Keratinocyte (primary cell): ENCODE data around the gene NAA80. TPM values are rescaled to one million over a fixed set of nuclear protein-coding genes. Genes with fewer than 3 reads are reported as not detected.
A peak's percentile ranks its signal among the peaks of the same experiment; 100 is the strongest.

ENCODE experiments used
- DNase-seq: peaks from one replicate; pipeline ENCODE4 v3.0.0-alpha.2; 2011; ENCODE audit warnings: low read depth, missing footprints, low spot score
- FAIRE-seq: peaks from 2 replicates; lab custom pipeline; 2011; peaks lifted over from hg19 to GRCh38; lab: Jason Lieb, UNC
- H2AFZ ChIP-seq: 2 replicates; pipeline ENCODE4 v1.6.0; 2012; ENCODE audit warnings: low read length, control low read depth, inconsistent platforms; ENCODE audit not compliant: control insufficient read depth
- H3K27ac ChIP-seq: 2 replicates; pipeline ENCODE4 v1.5.1; 2011; ENCODE audit warnings: low read length; ENCODE audit not compliant: control insufficient read depth, insufficient read depth
- H3K27me3 ChIP-seq: 3 replicates; pipeline ENCODE4 v1.6.0; 2011; ENCODE audit warnings: low read length; ENCODE audit not compliant: control insufficient read depth, insufficient read depth; ENCODE audit errors: extremely low read depth
- H3K36me3 ChIP-seq, 2 experiments: 2 replicates in 1 of 2; 3 replicates in 1 of 2; pipeline ENCODE4 v1.5.1; 2011; ENCODE audit warnings: low read length in 2 of 2, mild to moderate bottlenecking in 1 of 2; ENCODE audit not compliant: control insufficient read depth in 2 of 2, insufficient read depth in 2 of 2; ENCODE audit errors: extremely low read depth in 1 of 2
- H3K4me1 ChIP-seq: 3 replicates; pipeline ENCODE4 v1.5.1; 2011; ENCODE audit warnings: low read length; ENCODE audit not compliant: control insufficient read depth, insufficient read depth; ENCODE audit errors: extremely low read depth
- H3K4me2 ChIP-seq: 3 replicates; pipeline ENCODE4 v1.6.0; 2011; ENCODE audit warnings: low read depth, low read length; ENCODE audit not compliant: control insufficient read depth, insufficient read depth; ENCODE audit errors: extremely low read depth
- H3K4me3 ChIP-seq, 3 experiments: fragments of 200-600 bp in 1 of 3; sonication (generic) in 1 of 3; 2 replicates in 2 of 3; 3 replicates in 1 of 3; pipeline ENCODE4 v1.5.1; 2011 to 2016; ENCODE audit warnings: low read length in 3 of 3, mild to moderate bottlenecking in 3 of 3, control low read depth in 2 of 3, inconsistent platforms in 1 of 3, low read depth in 1 of 3, mixed read lengths in 1 of 3, mixed run types in 1 of 3, moderate library complexity in 1 of 3; ENCODE audit not compliant: control insufficient read depth in 2 of 3, insufficient read depth in 2 of 3; ENCODE audit errors: extremely low read depth in 1 of 3
- H3K79me2 ChIP-seq: 2 replicates; pipeline ENCODE4 v1.6.0; 2012; ENCODE audit warnings: low read length; ENCODE audit not compliant: control insufficient read depth, insufficient read depth
- H3K9ac ChIP-seq: 3 replicates; pipeline ENCODE4 v1.6.0; 2011; ENCODE audit warnings: low read length; ENCODE audit not compliant: control insufficient read depth, insufficient read depth; ENCODE audit errors: extremely low read depth
- H3K9me1 ChIP-seq: 3 replicates; pipeline ENCODE4 v1.6.0; 2011; ENCODE audit warnings: low read length; ENCODE audit not compliant: control insufficient read depth, insufficient read depth; ENCODE audit errors: extremely low read depth
- H3K9me3 ChIP-seq: 2 replicates; pipeline ENCODE4 v1.5.1; 2012; ENCODE audit warnings: low read depth, low read length; ENCODE audit not compliant: control insufficient read depth
- H4K20me1 ChIP-seq: 3 replicates; pipeline ENCODE4 v1.6.0; 2011; ENCODE audit warnings: low read length; ENCODE audit not compliant: control insufficient read depth, insufficient read depth; ENCODE audit errors: extremely low read depth
- CTCF ChIP-seq, 3 experiments: IDR thresholded peaks in 1 of 3; conservative IDR thresholded peaks in 1 of 3; optimal IDR thresholded peaks in 1 of 3; 2 replicates in 2 of 3; 3 replicates in 1 of 3; pipeline versions ENCODE3 to v1.5.1; 2011; ENCODE audit warnings: low read length in 3 of 3, mild to moderate bottlenecking in 3 of 3, moderate library complexity in 2 of 3, control low read depth in 1 of 3, inconsistent platforms in 1 of 3; ENCODE audit not compliant: insufficient read depth in 2 of 3; ENCODE audit errors: extremely low read depth in 1 of 3
- EZH2 ChIP-seq: IDR thresholded peaks from one replicate; pipeline ENCODE4 v1.6.1; 2012; ENCODE audit warnings: inconsistent platforms, mild to moderate bottlenecking, low read length, moderate library complexity
- dilution Hi-C: fragments of 300-500 bp; cut with MboI; formaldehyde crosslinking; loops from one replicate; pipeline ENCODE4 v1.7.0; 2020; ENCODE audit warnings: low sequenced_read_pairs; ENCODE audit not compliant: extremely low pct_ligation_motif_present
- polyA plus RNA-seq, 5 experiments: library from polyadenylated mRNA; depleted of rRNA in 3 of 5; stranded (reverse) in 3 of 5; stranded (forward) in 1 of 5; unstranded in 1 of 5; fragments of >200 nt; gene quantifications; 1 replicate in 1 of 5; 2 replicates in 3 of 5; 3 replicates in 1 of 5; pipeline versions ENCODE4 v1.2.1 to v1.2.3, GENCODE V29; 2011 to 2012; ENCODE audit warnings: missing spikeins in 2 of 5, low read depth in 1 of 5, low replicate concordance in 1 of 5

NAA80 gene
- polyA plus RNA-seq, 1 donor (not counting 4 experiments of a cell fraction or from before 2014, with no cell fraction given): 6.1 TPM

GRCh38 chr3:50342813-50343633 lies 43.8 kb upstream of the NAA80 start:
- H3K4me2 ChIP-seq: no peak overlapping the region
- H3K9me3 ChIP-seq: no peaks in the 10 kb centered on the region
- FAIRE-seq (no peak), DNase-seq (no peak)
- H3K4me1 ChIP-seq: peaks cover 31% of the 10 kb centered on the region
- H3K27ac ChIP-seq: no peak overlapping the region
- peak in 1 of 3 experiments; percentile 5 for TF ChIP-seq CTCF (optimal IDR thresholded peaks at IDR 0.05 in 1 of 3, IDR thresholded peaks at IDR 0.05 in 1 of 3, conservative IDR thresholded peaks at IDR 0.05 in 1 of 3; ENCODE audit: extremely low read depth in 1 of 3, insufficient read depth in 2 of 3, low read length in 3 of 3)
- TF ChIP-seq EZH2: no peak
- H3K27me3 ChIP-seq: no peaks in the 10 kb centered on the region
- H2AFZ ChIP-seq: no peak overlapping the region
- H4K20me1 ChIP-seq: no peaks in the 10 kb centered on the region
- dilution Hi-C loops: no loop called here
- peaks cover 6% of the 10 kb centered on the region for H3K79me2 ChIP-seq
- peaks cover 4 to 8% of the 10 kb centered on the region in 2 experiments for H3K36me3 ChIP-seq
- H3K9me1 ChIP-seq: no peaks in the 10 kb centered on the region
- H3K4me3 ChIP-seq: no peak overlapping the region
- H3K9ac ChIP-seq: no peak overlapping the region

- DNase-seq (no peak), FAIRE-seq (no peak)
- H3K27me3 ChIP-seq: no peaks in the 10 kb centered on the region
- no peak overlapping the region for H3K4me2 ChIP-seq
- no peak overlapping the region for H3K9ac ChIP-seq
- H3K4me1 ChIP-seq: peaks cover 36% of the 10 kb centered on the region
- H3K27ac ChIP-seq: no peak overlapping the region
- H3K79me2 ChIP-seq: peaks cover 6% of the 10 kb centered on the region
- no peak overlapping the region for H2AFZ ChIP-seq
- dilution Hi-C loops: no loop called here
- no peak overlapping the region for H3K4me3 ChIP-seq
- TF ChIP-seq CTCF (optimal IDR thresholded peaks at IDR 0.05 in 1 of 3, IDR thresholded peaks at IDR 0.05 in 1 of 3, conservative IDR thresholded peaks at IDR 0.05 in 1 of 3; ENCODE audit: extremely low read depth in 1 of 3, insufficient read depth in 2 of 3, low read length in 3 of 3) (no peak), EZH2 (no peak)
- no peaks in the 10 kb centered on the region for H3K9me3 ChIP-seq
- no peaks in the 10 kb centered on the region for H4K20me1 ChIP-seq
- no peaks in the 10 kb centered on the region for H3K9me1 ChIP-seq
- no peaks in the 10 kb centered on the region for H3K36me3 ChIP-seq
Observed at GRCh38 chr3:50341996-50342650, 42.9 kb upstream of the NAA80 start.
